ENCODE results near the gene FCMR.

FCMR gene

GRCh38 chr1:206960676-206961386, 39.1 kb upstream of the FCMR start:
- H3K9me3 ChIP-seq, result no peaks in the 10 kb centered on the region
- no peaks in the 10 kb centered on the region for H3K4me1 ChIP-seq
- TF ChIP-seq, protein P1, sequence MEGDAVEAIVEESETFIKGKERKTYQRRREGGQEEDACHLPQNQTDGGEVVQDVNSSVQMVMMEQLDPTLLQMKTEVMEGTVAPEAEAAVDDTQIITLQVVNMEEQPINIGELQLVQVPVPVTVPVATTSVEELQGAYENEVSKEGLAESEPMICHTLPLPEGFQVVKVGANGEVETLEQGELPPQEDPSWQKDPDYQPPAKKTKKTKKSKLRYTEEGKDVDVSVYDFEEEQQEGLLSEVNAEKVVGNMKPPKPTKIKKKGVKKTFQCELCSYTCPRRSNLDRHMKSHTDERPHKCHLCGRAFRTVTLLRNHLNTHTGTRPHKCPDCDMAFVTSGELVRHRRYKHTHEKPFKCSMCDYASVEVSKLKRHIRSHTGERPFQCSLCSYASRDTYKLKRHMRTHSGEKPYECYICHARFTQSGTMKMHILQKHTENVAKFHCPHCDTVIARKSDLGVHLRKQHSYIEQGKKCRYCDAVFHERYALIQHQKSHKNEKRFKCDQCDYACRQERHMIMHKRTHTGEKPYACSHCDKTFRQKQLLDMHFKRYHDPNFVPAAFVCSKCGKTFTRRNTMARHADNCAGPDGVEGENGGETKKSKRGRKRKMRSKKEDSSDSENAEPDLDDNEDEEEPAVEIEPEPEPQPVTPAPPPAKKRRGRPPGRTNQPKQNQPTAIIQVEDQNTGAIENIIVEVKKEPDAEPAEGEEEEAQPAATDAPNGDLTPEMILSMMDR (IDR thresholded peaks at IDR 0.05), result no peak
- H3K27me3 ChIP-seq, result no peaks in the 10 kb centered on the region
- intact Hi-C loops (cut with DNase I; ENCODE audit: low total_unique reads), result no loop called here
- H3K27ac ChIP-seq, result no peak overlapping the region
- no peaks in the 10 kb centered on the region for H3K36me3 ChIP-seq
- H3K4me3 ChIP-seq, result no peak overlapping the region
- no peak for DNase-seq

DNA sequence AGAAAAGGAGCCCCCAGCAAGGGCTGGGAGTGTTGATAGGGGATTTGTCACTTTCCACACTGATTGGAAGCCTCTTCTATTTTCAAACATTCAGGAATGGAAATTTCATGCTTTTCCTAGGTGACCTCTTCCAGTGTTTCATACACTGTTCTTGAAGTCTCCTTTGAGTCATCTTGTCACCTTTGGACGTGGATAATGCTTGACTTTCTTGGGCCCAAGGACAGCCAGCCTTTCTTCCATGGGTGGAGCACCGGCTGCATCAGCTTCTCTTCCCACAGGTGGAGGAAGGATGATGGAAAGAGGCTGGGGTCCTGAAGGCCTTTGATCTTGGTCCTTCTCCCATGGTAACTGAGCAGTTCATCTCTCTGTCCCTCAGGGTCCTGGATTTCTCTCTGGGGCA, 36.4 kb upstream of the FCMR start:
- intact Hi-C loops (cut with DNase I; ENCODE audit: low total_unique reads), result no loop called here
- H3K36me3 ChIP-seq, result no peaks in the 10 kb centered on the region
- no peaks in the 10 kb centered on the region for H3K9me3 ChIP-seq
- TF ChIP-seq, protein P1 (IDR thresholded peaks at IDR 0.05), result no peak
- H3K4me1 ChIP-seq, result peaks cover 0 to 4% (median 0%) of the 10 kb centered on the region in 4 donors
- H3K27ac ChIP-seq, result no peak overlapping the region
- no peak overlapping the region for H3K4me3 ChIP-seq
- H3K27me3 ChIP-seq, result peaks cover 0 to 5% of the 10 kb centered on the region in 2 donors
- DNase-seq, result no peak

GRCh38 chr1:206957639-206958038, 35.9 kb upstream of the FCMR start:
- Histone ChIP-seq H3K4me1 (peaks cover 0 to 4% (median 0%) of the 10 kb centered on the region in 4 donors), H3K9me3 (no peaks in the 10 kb centered on the region), H3K27ac (no peak overlapping the region), H3K36me3 (no peaks in the 10 kb centered on the region), H3K4me3 (no peak overlapping the region), H3K27me3 (peaks cover 0 to 5% of the 10 kb centered on the region in 2 donors)
- intact Hi-C loops (cut with DNase I; ENCODE audit: low total_unique reads), result no loop called here
- TF ChIP-seq, protein P1 (IDR thresholded peaks at IDR 0.05), result no peak
- DNase-seq, result no peak

GRCh38 chr1:206955476-206956451, 34.0 kb upstream of the FCMR start:
- no peak overlapping the region for H3K27ac ChIP-seq
- H3K9me3 ChIP-seq, result no peaks in the 10 kb centered on the region
- no peak overlapping the region for H3K4me3 ChIP-seq
- peaks cover 0 to 5% of the 10 kb centered on the region in 2 donors for H3K27me3 ChIP-seq
- intact Hi-C loops (cut with DNase I; ENCODE audit: low total_unique reads), result no loop called here
- H3K4me1 ChIP-seq, result peaks cover 0 to 4% (median 0%) of the 10 kb centered on the region in 4 donors
- no peak for DNase-seq
- TF ChIP-seq, protein P1 (IDR thresholded peaks at IDR 0.05), result no peak
- H3K36me3 ChIP-seq, result no peaks in the 10 kb centered on the region

DNA sequence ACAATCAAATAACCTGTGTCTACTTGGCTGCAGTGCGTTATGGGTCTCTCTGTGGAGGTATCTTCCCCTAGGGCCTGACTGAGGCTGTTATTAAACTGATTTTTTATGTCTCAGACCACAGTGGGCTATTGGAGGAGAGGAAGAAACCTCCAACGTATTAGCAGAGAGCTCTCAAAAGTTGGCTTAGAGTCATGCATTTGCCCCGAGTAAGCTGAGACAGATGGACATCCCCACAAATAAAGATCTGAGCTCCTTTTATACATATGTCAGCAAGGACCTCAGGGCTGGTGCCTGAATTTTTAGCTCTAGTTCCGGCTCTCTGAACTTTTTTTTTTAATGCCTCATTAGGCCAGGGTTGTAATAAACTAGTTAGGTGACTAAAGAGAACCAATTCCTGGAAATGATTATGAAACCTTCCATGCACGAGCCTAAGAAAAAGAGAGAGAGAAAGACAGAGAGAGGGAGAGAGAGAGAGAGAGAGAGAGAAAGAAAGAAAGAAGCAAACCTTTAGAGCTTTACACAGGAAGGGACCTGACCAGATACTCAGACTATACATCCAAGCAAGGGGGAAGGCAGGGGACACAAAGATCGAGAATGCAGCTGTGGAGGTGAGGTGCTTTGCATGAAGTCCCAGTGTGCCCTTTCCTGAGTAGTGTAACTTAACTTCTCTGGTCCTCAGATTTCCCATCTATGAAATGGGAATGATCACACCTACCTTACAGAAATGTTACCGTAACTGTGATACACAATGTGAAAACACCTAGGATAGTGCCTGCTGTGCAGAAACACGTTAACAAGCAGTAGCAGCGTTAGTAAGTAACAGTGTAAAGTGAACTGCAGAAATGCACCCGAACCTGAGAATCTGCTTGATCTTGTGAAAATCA, 33.0 kb upstream of the FCMR start:
- DNase-seq, result no peak
- intact Hi-C loops (cut with DNase I; ENCODE audit: low total_unique reads), result no loop called here
- Histone ChIP-seq H3K4me1 (peaks cover 0 to 4% (median 0%) of the 10 kb centered on the region in 4 donors), H3K4me3 (no peak overlapping the region), H3K27me3 (peaks cover 0 to 8% of the 10 kb centered on the region in 2 donors), H3K27ac (no peak overlapping the region), H3K9me3 (no peaks in the 10 kb centered on the region), H3K36me3 (no peaks in the 10 kb centered on the region)
- TF ChIP-seq, protein P1 (IDR thresholded peaks at IDR 0.05), result no peak

Data from tibial artery (tissue), 4 donors.